Kidney epithelial cell (primary cell): Measurements from ENCODE around the gene BHLHA15. TPM values are rescaled to one million over a fixed set of nuclear protein-coding genes. Genes with fewer than 3 reads are reported as not detected.

Source experiments
- DNase-seq: peaks from one replicate; pipeline ENCODE4 v3.0.0-alpha.2; 2010; ENCODE audit warnings: low read depth
- H3K27me3 ChIP-seq: 2 replicates; pipeline ENCODE4 v1.6.0; 2011; ENCODE audit warnings: low read length; ENCODE audit not compliant: control insufficient read depth, insufficient read depth
- H3K36me3 ChIP-seq: 2 replicates; pipeline ENCODE4 v1.5.1; 2011; ENCODE audit warnings: low read length; ENCODE audit not compliant: control insufficient read depth, insufficient read depth
- H3K4me3 ChIP-seq: 2 replicates; pipeline ENCODE4 v1.5.1; 2011; ENCODE audit warnings: low read depth, mild to moderate bottlenecking, control low read depth, low read length
- total RNA-seq: library from RNA; depleted of rRNA; stranded (reverse); fragments of >200 nt; gene quantifications from 2 replicates; pipeline ENCODE4 v1.2.3, GENCODE V29; 2015
- TF ChIP-seq, protein P1 (sequence below): IDR thresholded peaks from 2 replicates; pipeline ENCODE4 v1.5.1; 2011; ENCODE audit warnings: mild to moderate bottlenecking, moderate library complexity, low read length, control low read depth, inconsistent platforms; ENCODE audit not compliant: insufficient read depth, poor library complexity, severe bottlenecking

The BHLHA15 gene
- total RNA-seq, 1 donor from 2014 or later, result 8.1 TPM

DNA sequence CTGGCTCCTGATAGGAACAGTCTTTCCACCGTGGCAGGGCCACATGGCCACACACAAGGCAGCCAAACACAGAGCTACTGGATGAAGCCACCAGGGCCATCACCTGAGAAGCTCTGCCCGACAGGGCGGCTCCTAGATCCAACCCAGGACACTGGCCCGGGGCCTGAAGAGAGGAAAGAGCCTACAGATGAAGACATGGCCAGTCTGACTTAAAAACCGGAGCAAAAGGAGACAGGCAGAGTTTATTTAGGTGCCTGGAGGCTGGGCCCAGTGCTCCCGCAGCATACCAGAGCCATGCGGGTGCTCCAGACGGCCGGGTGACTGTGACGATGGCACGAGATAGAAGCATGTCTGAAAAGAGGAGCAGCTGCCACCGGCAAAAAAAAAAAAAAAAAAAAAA, 36.9 kb downstream of the BHLHA15 start:
- TF ChIP-seq, protein P1, sequence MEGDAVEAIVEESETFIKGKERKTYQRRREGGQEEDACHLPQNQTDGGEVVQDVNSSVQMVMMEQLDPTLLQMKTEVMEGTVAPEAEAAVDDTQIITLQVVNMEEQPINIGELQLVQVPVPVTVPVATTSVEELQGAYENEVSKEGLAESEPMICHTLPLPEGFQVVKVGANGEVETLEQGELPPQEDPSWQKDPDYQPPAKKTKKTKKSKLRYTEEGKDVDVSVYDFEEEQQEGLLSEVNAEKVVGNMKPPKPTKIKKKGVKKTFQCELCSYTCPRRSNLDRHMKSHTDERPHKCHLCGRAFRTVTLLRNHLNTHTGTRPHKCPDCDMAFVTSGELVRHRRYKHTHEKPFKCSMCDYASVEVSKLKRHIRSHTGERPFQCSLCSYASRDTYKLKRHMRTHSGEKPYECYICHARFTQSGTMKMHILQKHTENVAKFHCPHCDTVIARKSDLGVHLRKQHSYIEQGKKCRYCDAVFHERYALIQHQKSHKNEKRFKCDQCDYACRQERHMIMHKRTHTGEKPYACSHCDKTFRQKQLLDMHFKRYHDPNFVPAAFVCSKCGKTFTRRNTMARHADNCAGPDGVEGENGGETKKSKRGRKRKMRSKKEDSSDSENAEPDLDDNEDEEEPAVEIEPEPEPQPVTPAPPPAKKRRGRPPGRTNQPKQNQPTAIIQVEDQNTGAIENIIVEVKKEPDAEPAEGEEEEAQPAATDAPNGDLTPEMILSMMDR, result no peak
- H3K27me3 ChIP-seq, result no peaks in the 10 kb centered on the region
- peaks cover 2% of the 10 kb centered on the region for H3K36me3 ChIP-seq
- H3K4me3 ChIP-seq, result no peak overlapping the region
- no peak for DNase-seq

DNA sequence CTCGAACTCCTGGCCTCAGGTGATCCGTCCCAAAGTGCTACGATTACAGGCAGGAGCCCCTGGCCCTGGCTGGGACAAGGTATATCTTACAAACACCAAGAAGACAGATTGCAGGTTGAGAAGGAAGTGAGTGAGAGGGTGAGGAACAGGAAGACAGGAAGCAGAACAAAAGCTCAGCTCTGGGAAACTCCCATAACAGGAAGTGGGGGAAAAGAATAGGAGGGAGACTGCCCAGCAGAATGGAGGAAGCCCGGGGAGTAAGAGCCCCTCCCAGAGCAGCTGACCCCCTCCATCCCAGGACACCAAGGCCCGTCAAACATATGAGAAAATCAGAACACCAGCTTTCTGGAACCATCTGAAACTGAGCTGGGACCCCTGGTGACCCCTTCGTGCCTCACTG, 37.9 kb downstream of the BHLHA15 start:
- Histone ChIP-seq H3K27me3 (no peaks in the 10 kb centered on the region), H3K4me3 (no peak overlapping the region), H3K36me3 (peaks cover under 1% of the 10 kb centered on the region)
- TF ChIP-seq, protein P1, result no peak
- DNase-seq, result no peak

DNA sequence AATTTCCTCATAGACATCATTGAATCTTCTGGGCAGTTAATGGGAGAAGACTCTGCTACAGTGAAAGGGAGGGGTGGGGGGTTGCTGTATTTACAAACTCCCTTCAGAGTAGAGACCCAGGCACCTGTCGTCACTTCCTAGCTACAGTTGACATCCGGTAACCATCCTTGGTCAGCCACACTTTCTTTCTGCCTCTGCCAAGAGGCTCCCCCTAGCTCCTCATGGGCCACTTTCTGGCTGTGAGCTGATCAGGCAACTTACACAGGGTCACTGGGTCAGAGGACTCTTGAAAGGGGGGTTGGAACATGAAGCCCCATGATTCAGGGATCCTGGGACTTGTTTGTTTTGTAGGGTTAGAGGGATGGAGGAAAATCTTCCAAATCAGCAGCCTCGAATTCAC, 39.5 kb downstream of the BHLHA15 start:
- DNase-seq, result no peak
- TF ChIP-seq, protein P1, result no peak
- Histone ChIP-seq H3K27me3 (no peaks in the 10 kb centered on the region), H3K36me3 (no peaks in the 10 kb centered on the region), H3K4me3 (no peak overlapping the region)

DNA sequence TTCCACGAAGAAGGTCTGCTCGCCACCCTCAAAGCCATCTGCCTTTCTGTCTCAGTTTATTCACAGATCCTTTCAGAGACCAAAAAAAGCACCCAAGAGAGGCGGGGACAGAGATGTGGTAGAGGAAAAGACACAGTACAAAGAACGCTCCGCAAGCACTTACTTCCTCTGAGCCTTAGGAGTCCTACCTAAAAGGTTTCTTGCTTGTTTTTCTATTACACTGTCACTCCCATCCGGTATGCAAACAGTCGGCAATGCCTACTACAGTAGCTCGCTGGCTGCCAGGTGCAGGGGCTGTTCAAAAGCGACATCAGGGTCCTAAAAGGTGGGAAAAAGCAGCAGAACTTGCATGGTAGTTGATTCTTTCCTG, 40.0 kb downstream of the BHLHA15 start:
- H3K27me3 ChIP-seq, result no peaks in the 10 kb centered on the region
- TF ChIP-seq, protein P1, result no peak
- peak overlapping the region; percentile 98 for H3K4me3 ChIP-seq
- H3K36me3 ChIP-seq, result no peaks in the 10 kb centered on the region
- no peak for DNase-seq

DNA sequence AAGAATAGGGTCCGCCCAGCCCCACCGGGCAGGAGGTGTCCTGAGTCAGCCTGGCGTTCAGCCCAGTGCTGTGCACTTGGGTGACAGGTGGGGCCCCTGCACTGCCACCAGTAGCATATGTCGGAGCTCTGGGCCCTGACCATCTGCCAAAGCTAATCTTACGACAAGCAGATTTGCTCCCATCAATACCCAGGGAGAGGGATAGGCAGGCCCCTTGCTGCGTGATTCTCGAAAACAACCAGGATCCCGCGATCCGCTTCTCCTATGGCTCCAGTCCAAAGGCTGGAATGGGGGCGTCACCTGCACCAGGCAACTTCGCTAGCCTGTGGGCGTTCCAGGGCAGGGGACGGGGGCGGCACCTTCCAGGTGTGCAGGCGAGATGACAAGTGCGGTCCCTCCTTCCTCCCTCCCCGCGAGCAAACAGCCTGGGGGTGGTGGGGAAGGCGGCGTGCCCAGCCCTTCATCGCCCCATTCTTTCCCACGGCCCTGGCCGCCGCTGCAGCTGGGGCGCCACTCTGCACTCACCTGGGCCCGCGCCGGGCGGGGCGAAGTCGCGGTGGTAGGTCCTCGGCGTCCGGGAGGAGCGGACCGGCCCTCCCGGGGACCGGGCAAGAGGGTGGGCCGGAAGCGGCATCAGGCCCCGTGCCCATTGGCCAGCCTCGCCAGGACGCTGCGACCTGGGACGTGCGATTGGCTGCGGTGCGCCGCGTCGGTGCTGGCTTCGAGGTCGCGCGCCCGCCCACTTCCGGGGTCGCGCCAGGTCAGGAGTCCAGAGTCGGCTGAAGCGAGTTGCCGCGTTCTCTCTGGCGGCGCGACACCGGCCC, 40.6 kb downstream of the BHLHA15 start, which contains the start of gene TECPR1:
Gene TECPR1 (minus strand): TSS at position 632 of the 824 bp plus-strand sequence. CDS start 6,086 bp downstream, outside the sequence.
- peak within 1 kb of the TSS; percentile 98 for H3K4me3 ChIP-seq
- TF ChIP-seq, protein P1, result no peak
- H3K27me3 ChIP-seq, result no peaks in the 10 kb centered on the region
- DNase-seq, result peak; percentile 61
- no peaks in the 10 kb centered on the region for H3K36me3 ChIP-seq
